Kidney epithelial cell (primary cell): ENCODE measurements around the gene PPDPF. TPM values are rescaled to one million over a fixed set of nuclear protein-coding genes. Genes with fewer than 3 reads are reported as not detected.

Source experiments
- DNase-seq: peaks from one replicate; pipeline ENCODE4 v3.0.0-alpha.2; 2010; ENCODE audit warnings: low read depth
- H3K27me3 ChIP-seq: 2 replicates; pipeline ENCODE4 v1.6.0; 2011; ENCODE audit warnings: low read length; ENCODE audit not compliant: control insufficient read depth, insufficient read depth
- H3K36me3 ChIP-seq: 2 replicates; pipeline ENCODE4 v1.5.1; 2011; ENCODE audit warnings: low read length; ENCODE audit not compliant: control insufficient read depth, insufficient read depth
- H3K4me3 ChIP-seq: 2 replicates; pipeline ENCODE4 v1.5.1; 2011; ENCODE audit warnings: low read depth, mild to moderate bottlenecking, control low read depth, low read length
- CTCF ChIP-seq: IDR thresholded peaks from 2 replicates; pipeline ENCODE4 v1.5.1; 2011; ENCODE audit warnings: mild to moderate bottlenecking, moderate library complexity, low read length, control low read depth, inconsistent platforms; ENCODE audit not compliant: insufficient read depth, poor library complexity, severe bottlenecking
- total RNA-seq: library from RNA; depleted of rRNA; stranded (reverse); fragments of >200 nt; gene quantifications from 2 replicates; pipeline ENCODE4 v1.2.3, GENCODE V29; 2015

The PPDPF gene
- total RNA-seq, 1 donor from 2014 or later: 114 TPM

GRCh38 chr20:63486300-63486855, 34.2 kb upstream of the PPDPF start:
- DNase-seq: no peak
- Histone ChIP-seq H3K36me3 (no peaks in the 10 kb centered on the region), H3K4me3 (no peak overlapping the region), H3K27me3 (peaks cover 63% of the 10 kb centered on the region)
- TF ChIP-seq CTCF: no peak

GRCh38 chr20:63487116-63487764, 33.3 kb upstream of the PPDPF start:
- DNase-seq: no peak
- no peak overlapping the region for H3K4me3 ChIP-seq
- TF ChIP-seq CTCF: no peak
- peaks cover 55% of the 10 kb centered on the region for H3K27me3 ChIP-seq
- H3K36me3 ChIP-seq: no peaks in the 10 kb centered on the region

GRCh38 chr20:63487781-63488241, 32.8 kb upstream of the PPDPF start:
- no peak for TF ChIP-seq CTCF
- Histone ChIP-seq H3K4me3 (no peak overlapping the region), H3K36me3 (no peaks in the 10 kb centered on the region), H3K27me3 (peaks cover 50% of the 10 kb centered on the region)
- DNase-seq: no peak

GRCh38 chr20:63488315-63489251, 32.0 kb upstream of the PPDPF start:
- H3K4me3 ChIP-seq: no peak overlapping the region
- no peak for TF ChIP-seq CTCF
- DNase-seq: no peak
- no peaks in the 10 kb centered on the region for H3K36me3 ChIP-seq
- H3K27me3 ChIP-seq: peaks cover 44% of the 10 kb centered on the region

- H3K4me3 ChIP-seq: no peak overlapping the region
- peaks cover 31% of the 10 kb centered on the region for H3K27me3 ChIP-seq
- TF ChIP-seq CTCF: no peak
- no peak for DNase-seq
- H3K36me3 ChIP-seq: no peaks in the 10 kb centered on the region
Observed at GRCh38 chr20:63490416-63490815, 30.1 kb upstream of the PPDPF start.
